BE2C (cell line): Measurements from ENCODE around the gene TNS3.

Experiments
- DNase-seq: peaks from one replicate; pipeline ENCODE4 v3.0.0-alpha.2; 2020
- H3K27me3 ChIP-seq: fragments of 250-450 bp; sonication (Bioruptor Pico); 2 replicates; pipeline ENCODE4 v1.5.1; 2020; ENCODE audit warnings: mild to moderate bottlenecking
- H3K36me3 ChIP-seq: fragments of 250-450 bp; sonication (Bioruptor Pico); 2 replicates; pipeline ENCODE4 v1.5.1; 2020; ENCODE audit warnings: mild to moderate bottlenecking
- H3K4me1 ChIP-seq: fragments of 250-450 bp; sonication (Bioruptor Pico); 2 replicates; pipeline ENCODE4 v1.5.1; 2020
- H3K4me3 ChIP-seq: 2 replicates; pipeline ENCODE4 v1.5.1; 2011; ENCODE audit warnings: low read depth, low read length
- H3K9me3 ChIP-seq: fragments of 250-450 bp; sonication (Bioruptor Pico); 2 replicates; pipeline ENCODE4 v1.5.1; 2020
- TF ChIP-seq, protein P1 (sequence below): IDR thresholded peaks from 2 replicates; pipeline ENCODE4 v1.5.1; 2012; ENCODE audit warnings: mild to moderate bottlenecking, low read depth, low read length

TNS3 gene

DNA sequence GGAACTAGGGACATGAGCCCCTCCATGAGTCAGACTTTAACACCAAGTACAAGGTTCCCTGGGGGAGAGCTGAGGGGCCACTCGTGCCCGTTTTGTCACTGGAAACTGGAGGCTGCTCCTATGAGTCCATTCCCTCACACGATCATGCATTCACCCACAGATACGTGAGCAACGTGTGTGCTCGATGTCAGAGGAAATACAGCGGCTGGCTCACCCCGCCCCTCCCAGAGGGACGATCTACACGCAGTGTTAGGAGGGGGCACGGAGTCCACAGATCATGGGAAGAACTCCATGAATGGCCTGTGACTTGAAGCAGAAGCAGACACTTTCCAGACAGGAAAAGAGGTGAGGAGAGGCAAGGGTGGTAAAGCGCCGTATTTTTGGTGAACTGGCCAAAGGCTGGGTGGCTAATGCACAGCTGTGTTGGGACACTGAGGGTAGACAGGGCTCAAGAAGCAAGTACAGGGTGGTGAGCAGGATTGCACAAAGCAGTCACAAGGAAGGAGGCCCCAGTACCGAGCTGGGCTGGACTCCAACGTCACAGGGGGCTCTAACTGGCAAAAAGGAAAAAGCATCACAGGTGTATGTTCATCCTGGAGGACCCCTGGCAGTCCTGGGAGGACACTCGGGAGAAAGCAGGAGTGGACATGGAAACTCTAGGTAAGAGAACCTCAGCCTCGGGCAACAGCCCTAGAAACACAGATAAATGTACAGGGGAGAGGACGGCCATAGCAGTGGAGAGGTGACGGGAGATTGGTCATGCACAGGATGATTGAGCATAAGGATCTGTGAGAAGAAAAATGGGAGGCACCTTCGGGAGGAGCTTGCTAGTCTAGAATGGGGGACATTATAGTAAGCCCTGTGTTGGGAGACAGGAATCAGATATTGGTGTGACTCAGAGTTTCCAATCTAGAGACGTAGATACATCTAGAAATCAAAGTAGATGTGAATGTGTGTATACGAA is 41.2 kb downstream of the TNS3 start:
- no peaks in the 10 kb centered on the region for H3K4me1 ChIP-seq
- TF ChIP-seq, protein P1, sequence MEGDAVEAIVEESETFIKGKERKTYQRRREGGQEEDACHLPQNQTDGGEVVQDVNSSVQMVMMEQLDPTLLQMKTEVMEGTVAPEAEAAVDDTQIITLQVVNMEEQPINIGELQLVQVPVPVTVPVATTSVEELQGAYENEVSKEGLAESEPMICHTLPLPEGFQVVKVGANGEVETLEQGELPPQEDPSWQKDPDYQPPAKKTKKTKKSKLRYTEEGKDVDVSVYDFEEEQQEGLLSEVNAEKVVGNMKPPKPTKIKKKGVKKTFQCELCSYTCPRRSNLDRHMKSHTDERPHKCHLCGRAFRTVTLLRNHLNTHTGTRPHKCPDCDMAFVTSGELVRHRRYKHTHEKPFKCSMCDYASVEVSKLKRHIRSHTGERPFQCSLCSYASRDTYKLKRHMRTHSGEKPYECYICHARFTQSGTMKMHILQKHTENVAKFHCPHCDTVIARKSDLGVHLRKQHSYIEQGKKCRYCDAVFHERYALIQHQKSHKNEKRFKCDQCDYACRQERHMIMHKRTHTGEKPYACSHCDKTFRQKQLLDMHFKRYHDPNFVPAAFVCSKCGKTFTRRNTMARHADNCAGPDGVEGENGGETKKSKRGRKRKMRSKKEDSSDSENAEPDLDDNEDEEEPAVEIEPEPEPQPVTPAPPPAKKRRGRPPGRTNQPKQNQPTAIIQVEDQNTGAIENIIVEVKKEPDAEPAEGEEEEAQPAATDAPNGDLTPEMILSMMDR = no peak
- DNase-seq = no peak
- peaks cover 11% of the 10 kb centered on the region for H3K27me3 ChIP-seq
- no peak overlapping the region for H3K4me3 ChIP-seq
- H3K9me3 ChIP-seq = no peaks in the 10 kb centered on the region
- H3K36me3 ChIP-seq = no peaks in the 10 kb centered on the region

GRCh38 chr7:47540053-47540386 is 41.9 kb downstream of the TNS3 start:
- Histone ChIP-seq H3K36me3 (no peaks in the 10 kb centered on the region), H3K27me3 (peaks cover 11% of the 10 kb centered on the region), H3K4me1 (no peaks in the 10 kb centered on the region), H3K9me3 (no peaks in the 10 kb centered on the region), H3K4me3 (no peak overlapping the region)
- no peak for DNase-seq
- TF ChIP-seq, protein P1 = no peak

DNA sequence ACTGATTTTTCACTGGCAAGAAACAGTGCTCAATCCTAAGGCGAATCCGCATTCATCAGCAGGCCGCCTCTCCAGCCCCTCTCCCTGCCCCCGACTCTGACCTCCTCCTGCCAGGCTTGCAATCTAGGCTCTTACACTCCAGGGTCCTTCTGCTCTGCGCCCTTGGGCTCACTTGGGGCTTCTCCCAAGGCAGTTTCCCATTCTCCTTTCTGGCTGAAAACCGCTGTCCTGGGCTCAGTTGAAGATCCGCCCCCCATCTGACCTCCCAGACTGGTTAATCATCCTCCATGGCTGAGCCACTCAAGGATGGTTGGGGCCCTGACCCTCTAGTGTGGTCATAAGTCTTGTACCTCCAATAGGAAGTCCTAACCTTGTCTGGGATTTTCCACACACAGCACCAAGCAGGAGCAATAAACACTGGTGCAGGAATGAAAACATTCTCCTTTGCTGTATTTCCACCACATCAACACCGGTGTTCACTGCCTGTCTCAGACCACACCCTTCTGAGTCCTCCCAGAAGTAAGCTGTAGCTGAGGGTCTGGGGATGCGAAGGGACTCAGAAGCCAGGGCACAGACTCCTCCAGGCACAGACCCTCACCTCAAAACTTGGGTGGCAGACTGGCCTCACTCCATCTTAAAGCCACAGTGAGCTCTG is 42.4 kb downstream of the TNS3 start:
- Histone ChIP-seq H3K4me3 (no peak overlapping the region), H3K27me3 (peaks cover 11% of the 10 kb centered on the region), H3K9me3 (no peaks in the 10 kb centered on the region), H3K36me3 (no peaks in the 10 kb centered on the region), H3K4me1 (no peaks in the 10 kb centered on the region)
- TF ChIP-seq, protein P1 = no peak
- DNase-seq = no peak

DNA sequence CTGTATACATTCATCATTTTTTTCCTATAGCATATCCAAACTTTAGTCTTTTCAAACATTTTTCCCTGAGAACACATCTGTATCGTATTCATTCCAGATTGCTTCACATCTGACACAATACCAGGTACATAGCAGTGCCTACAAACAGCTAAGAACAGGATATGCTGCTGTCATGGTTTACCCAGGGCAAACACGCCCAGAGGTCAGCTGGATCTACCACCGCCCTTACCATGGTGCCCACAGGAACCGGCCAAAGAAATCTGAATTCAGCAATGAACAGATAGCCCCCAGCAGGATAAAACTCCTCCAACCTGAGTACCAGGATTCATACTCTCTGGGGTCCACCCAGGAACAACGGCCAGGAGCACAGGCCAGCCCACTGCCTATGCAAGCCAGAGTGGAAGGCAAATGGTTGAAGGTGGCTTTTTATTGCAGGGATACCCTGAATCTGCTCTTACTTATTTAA is 43.0 kb downstream of the TNS3 start:
- no peaks in the 10 kb centered on the region for H3K36me3 ChIP-seq
- H3K27me3 ChIP-seq = peaks cover 11% of the 10 kb centered on the region
- H3K4me1 ChIP-seq = no peaks in the 10 kb centered on the region
- no peak overlapping the region for H3K4me3 ChIP-seq
- no peaks in the 10 kb centered on the region for H3K9me3 ChIP-seq
- TF ChIP-seq, protein P1 = no peak
- DNase-seq = no peak

DNA sequence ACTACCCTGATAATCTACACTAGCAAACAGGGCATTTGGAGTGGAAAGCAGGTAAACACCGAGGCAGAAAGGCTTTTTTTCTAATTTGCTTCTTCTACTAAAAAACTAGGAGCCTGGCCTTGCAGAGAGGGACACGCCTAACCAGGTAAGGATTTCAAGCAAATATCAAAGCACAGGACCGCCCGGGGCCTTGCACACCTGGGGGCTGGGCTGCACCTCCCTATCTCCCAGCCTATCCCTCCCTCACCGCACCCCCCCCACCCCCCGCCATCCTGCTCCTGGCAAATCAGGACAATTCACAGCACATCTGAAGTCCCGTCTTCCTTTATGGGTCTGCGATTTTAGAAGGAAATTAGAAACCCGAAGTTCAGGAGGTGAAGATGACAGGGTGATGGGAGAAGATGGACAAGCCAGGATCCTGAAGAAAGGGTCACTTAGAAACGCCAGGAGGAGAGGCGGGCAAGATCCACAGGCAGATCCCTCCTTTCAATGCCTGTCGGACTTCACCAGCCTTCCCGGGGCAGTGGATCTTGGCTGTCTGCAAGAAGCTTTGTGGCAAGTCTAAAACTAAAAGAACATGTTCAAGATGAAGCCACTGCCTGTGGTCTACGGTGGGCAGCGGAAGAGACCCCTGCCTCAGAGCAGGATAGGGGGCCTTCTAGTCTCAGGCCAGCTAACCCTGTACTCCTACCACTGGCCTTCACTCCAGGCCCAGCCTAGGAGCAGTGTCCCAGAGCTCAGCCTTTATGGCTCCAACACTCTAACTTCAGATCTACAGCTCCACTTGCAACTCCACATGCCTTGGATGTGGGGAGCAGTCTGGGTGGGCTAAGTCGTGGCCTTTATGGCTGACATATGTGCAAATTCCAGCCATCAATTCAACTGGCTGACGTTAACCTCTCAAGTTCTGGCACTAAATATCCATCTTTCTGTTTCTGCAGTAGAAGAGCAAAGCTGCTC is 43.9 kb downstream of the TNS3 start:
- H3K36me3 ChIP-seq = no peaks in the 10 kb centered on the region
- TF ChIP-seq, protein P1 = no peak
- H3K9me3 ChIP-seq = no peaks in the 10 kb centered on the region
- peak overlapping the region; percentile 38 for H3K4me3 ChIP-seq
- H3K4me1 ChIP-seq = no peaks in the 10 kb centered on the region
- DNase-seq = no peak
- peaks cover 11% of the 10 kb centered on the region for H3K27me3 ChIP-seq
